Measurements from ENCODE around the gene UBE2C.

Gene UBE2C

GRCh38 chr20:45861221-45862075 lies 49.0 kb downstream of the UBE2C start:
- DNase-seq, result no peak

- DNase-seq, result no peak
Measured at GRCh38 chr20:45863543-45864470, 51.4 kb downstream of the UBE2C start.

- no peak for DNase-seq
Measured at GRCh38 chr20:45866454-45866853, 54.0 kb downstream of the UBE2C start.

Measured in CD4-positive, alpha-beta T cell treated with Interleukin-4 for 4 hours (primary cell).